Liver (tissue), 9 donors: ENCODE results near the gene EXOC7. TPM values are rescaled to one million over a fixed set of nuclear protein-coding genes. Genes with fewer than 3 reads are reported as not detected.

Experiments
- DNase-seq: peaks from one replicate; pipeline ENCODE4 v3.0.0-alpha.2; 2017; ENCODE audit warnings: low spot score
- H3K27ac ChIP-seq, 2 donors: one replicate each; pipeline ENCODE4 v1.7.0; 2013; ENCODE audit warnings: inconsistent platforms in 2 of 2, low read length in 2 of 2, control low read depth in 1 of 2, low read depth in 1 of 2, mild to moderate bottlenecking in 1 of 2
- H3K27me3 ChIP-seq, 4 donors: one replicate each; pipeline versions ENCODE4 v1.6.1 to v1.7.0; 2013; ENCODE audit warnings: low read length in 3 of 4, inconsistent platforms in 1 of 4, mild to moderate bottlenecking in 1 of 4, moderate library complexity in 1 of 4; ENCODE audit not compliant: control insufficient read depth in 4 of 4, insufficient read depth in 4 of 4
- H3K36me3 ChIP-seq, 4 donors: one replicate each; pipeline versions ENCODE4 v1.6.1 to v1.7.0; 2013; ENCODE audit warnings: low read length in 3 of 4, mild to moderate bottlenecking in 3 of 4, low read depth in 1 of 4, moderate library complexity in 1 of 4; ENCODE audit not compliant: control insufficient read depth in 4 of 4, insufficient read depth in 3 of 4
- H3K4me1 ChIP-seq, 4 donors: one replicate each; pipeline versions ENCODE4 v1.6.1 to v1.7.0; 2013; ENCODE audit warnings: low read length in 3 of 4, mild to moderate bottlenecking in 3 of 4, moderate library complexity in 1 of 4; ENCODE audit not compliant: control insufficient read depth in 4 of 4, insufficient read depth in 4 of 4
- H3K4me3 ChIP-seq, 3 donors: one replicate each; pipeline versions ENCODE4 v1.6.1 to v1.7.0; 2013; ENCODE audit warnings: low read length in 3 of 3, control low read depth in 1 of 3, low read depth in 1 of 3, mild to moderate bottlenecking in 1 of 3
- H3K9ac ChIP-seq, 2 donors: one replicate each; pipeline ENCODE4 v1.7.0; 2013; ENCODE audit warnings: low read length in 2 of 2, mild to moderate bottlenecking in 2 of 2, moderate library complexity in 2 of 2, control low read depth in 1 of 2, low read depth in 1 of 2
- H3K9me3 ChIP-seq, 4 donors: one replicate each; pipeline versions ENCODE4 v1.6.1 to v1.7.0; 2013; ENCODE audit warnings: low read length in 3 of 4; ENCODE audit not compliant: control insufficient read depth in 4 of 4
- EGR1 ChIP-seq, 2 donors: IDR thresholded peaks; 2 replicates each; pipeline ENCODE4 v1.6.1; 2016 to 2018; ENCODE audit warnings: antibody characterized with exemption in 2 of 2, low read depth in 2 of 2
- FOXA1 ChIP-seq: IDR thresholded peaks from 2 replicates; pipeline ENCODE4 v1.6.1; 2016; ENCODE audit warnings: antibody characterized with exemption
- FOXA2 ChIP-seq: IDR thresholded peaks from 2 replicates; pipeline ENCODE4 v1.6.1; 2016; ENCODE audit warnings: antibody characterized with exemption
- GABPA ChIP-seq, 2 donors: IDR thresholded peaks in 1 of 2; conservative IDR thresholded peaks in 1 of 2; 2 replicates each; pipeline ENCODE4 v1.6.1; 2016; ENCODE audit warnings: antibody characterized with exemption in 2 of 2, mild to moderate bottlenecking in 1 of 2, moderate library complexity in 1 of 2
- HNF4A ChIP-seq, 2 donors: conservative IDR thresholded peaks; 2 replicates each; pipeline ENCODE4 v1.6.1; 2016; ENCODE audit warnings: antibody characterized with exemption in 2 of 2, mild to moderate bottlenecking in 2 of 2
- HNF4G ChIP-seq: IDR thresholded peaks from 2 replicates; pipeline ENCODE4 v1.6.1; 2016; ENCODE audit warnings: antibody characterized with exemption
- JUND ChIP-seq, 2 donors: IDR thresholded peaks; 2 replicates each; pipeline ENCODE4 v1.6.1; 2016; ENCODE audit warnings: antibody characterized with exemption in 2 of 2
- NR2F2 ChIP-seq: IDR thresholded peaks from 2 replicates; pipeline ENCODE4 v1.6.1; 2016; ENCODE audit warnings: antibody characterized with exemption
- RAD21 ChIP-seq, 2 donors: IDR thresholded peaks; 2 replicates each; pipeline ENCODE4 v1.6.1; 2016; ENCODE audit warnings: antibody characterized with exemption in 2 of 2, mild to moderate bottlenecking in 2 of 2
- RXRA ChIP-seq, 2 donors: IDR thresholded peaks; 2 replicates each; pipeline ENCODE4 v1.6.1; 2017 to 2018; ENCODE audit warnings: antibody characterized with exemption in 2 of 2, mild to moderate bottlenecking in 1 of 2
- SP1 ChIP-seq: IDR thresholded peaks from 2 replicates; pipeline ENCODE4 v1.6.1; 2018; ENCODE audit warnings: antibody characterized with exemption, mild to moderate bottlenecking
- TAF1 ChIP-seq: conservative IDR thresholded peaks from 2 replicates; pipeline ENCODE4 v1.6.1; 2016; ENCODE audit warnings: antibody characterized with exemption, mild to moderate bottlenecking
- YY1 ChIP-seq: IDR thresholded peaks from 2 replicates; pipeline ENCODE4 v1.6.1; 2016; ENCODE audit warnings: antibody characterized with exemption, mild to moderate bottlenecking
- WGBS: extraction: QIAGEN DNeasy Blood & Tissue Kit; methylation state at CpG from one replicate; pipeline ENCODE4 v1.1.7; 2013; 5-methylcytosine and 5-hydroxymethylcytosine counted together
- polyA plus RNA-seq, 2 donors: library from polyadenylated mRNA; stranded (reverse) in 1 of 2; unstranded in 1 of 2; fragments of 200-250 nt in 1 of 2; fragments of >200 nt in 1 of 2; fragmentation: Nextera tagmentation in 1 of 2; extraction: Ambion mirVana in 1 of 2; gene quantifications; one replicate each; pipeline versions ENCODE4 v1.2.1 to v1.2.3, GENCODE V29; 2013 to 2015
- total RNA-seq, 2 donors: library from RNA; depleted of rRNA; stranded (reverse); fragments of >200 nt; gene quantifications; one replicate each; pipeline ENCODE4 v1.2.3, GENCODE V29; 2014
- TF ChIP-seq, protein P1 (sequence below): IDR thresholded peaks from 2 replicates; pipeline ENCODE4 v1.6.1; 2016; ENCODE audit warnings: antibody characterized with exemption
- TF ChIP-seq, protein P2 (sequence below): IDR thresholded peaks from 2 replicates; pipeline ENCODE4 v1.6.1; 2016; ENCODE audit warnings: antibody characterized with exemption, mild to moderate bottlenecking
- TF ChIP-seq, protein P3 (sequence below): fragments of 150-350 bp; IDR thresholded peaks from 2 replicates; pipeline ENCODE4 v1.5.1; 2017; ENCODE audit warnings: improper control_type of control experiment, low read depth, low read length; ENCODE audit not compliant: missing input control
- TF ChIP-seq, protein P4 (sequence below): IDR thresholded peaks from 2 replicates; pipeline ENCODE4 v1.6.1; 2016; ENCODE audit warnings: antibody characterized with exemption
- TF ChIP-seq, protein P5 (sequence below): IDR thresholded peaks from 2 replicates; pipeline ENCODE4 v1.6.1; 2016; ENCODE audit warnings: antibody characterized with exemption
- donor health status: healthy.
- donor health status: healthy.
- donor health status: healthy.
- donor health status: healthy.
- donor health status: healthy.

Gene EXOC7
- total and polyA plus RNA-seq, 4 donors: 28.0 to 64.8 (median 38.2) TPM

DNA sequence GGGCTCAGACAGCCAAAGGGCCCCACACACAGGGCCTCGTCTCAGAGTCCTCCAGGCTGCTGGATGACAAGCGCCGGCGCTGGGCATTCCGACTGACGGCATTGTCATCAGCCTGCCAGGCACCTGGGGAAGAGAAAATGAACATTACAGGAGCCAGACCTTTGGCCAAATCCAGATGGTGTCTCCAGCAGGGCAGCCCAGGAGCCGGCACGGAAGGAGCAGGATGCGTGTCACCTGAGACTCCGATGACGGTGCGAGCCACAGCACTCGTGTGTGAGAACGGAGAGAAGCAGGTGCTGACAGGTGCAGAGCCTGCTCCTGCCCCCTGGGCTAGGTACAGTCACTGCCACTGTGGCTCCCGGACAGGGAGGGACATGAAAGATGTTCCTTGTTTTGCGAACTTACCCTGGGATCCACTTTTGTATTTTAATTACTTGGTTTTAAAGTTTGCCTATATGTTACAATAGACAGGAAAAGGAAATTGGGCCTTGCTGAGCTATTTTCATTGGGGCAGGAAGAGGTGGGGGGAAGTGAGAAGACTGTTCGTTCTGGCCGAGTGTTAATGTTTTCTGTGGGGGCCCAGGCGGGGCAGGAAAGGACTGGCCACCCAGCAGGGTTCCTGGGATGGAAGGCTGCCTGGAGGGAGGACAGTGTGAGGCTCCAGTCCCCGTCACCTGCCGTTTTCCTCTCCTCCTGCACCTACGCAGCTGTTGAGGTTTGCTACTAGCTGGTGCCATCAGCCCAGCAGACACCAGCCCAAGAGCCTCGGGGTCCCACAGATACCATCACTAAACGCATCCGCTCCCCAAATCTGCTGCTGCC lies 41.9 kb upstream of the EXOC7 start:
- Histone ChIP-seq H3K9me3 (no peaks in the 10 kb centered on the region), H3K36me3 (no peaks in the 10 kb centered on the region), H3K27ac (no peak overlapping the region), H3K4me1 (peaks cover 4 to 18% (median 9%) of the 10 kb centered on the region in 4 donors), H3K4me3 (no peak overlapping the region), H3K27me3 (no peaks in the 10 kb centered on the region), H3K9ac (peak overlapping the region in 1 of 2 donors; percentile 31)
- DNase-seq: peak; percentile 28
- no peak for TF ChIP-seq FOXA1
- no peak for TF ChIP-seq HNF4A (conservative IDR thresholded peaks at IDR 0.05)
- TF ChIP-seq, protein P1, sequence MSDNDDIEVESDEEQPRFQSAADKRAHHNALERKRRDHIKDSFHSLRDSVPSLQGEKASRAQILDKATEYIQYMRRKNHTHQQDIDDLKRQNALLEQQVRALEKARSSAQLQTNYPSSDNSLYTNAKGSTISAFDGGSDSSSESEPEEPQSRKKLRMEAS: no peak
- no peak for TF ChIP-seq GABPA (IDR thresholded peaks at IDR 0.05 in 1 of 2, conservative IDR thresholded peaks at IDR 0.05 in 1 of 2)
- TF ChIP-seq, protein P2, sequence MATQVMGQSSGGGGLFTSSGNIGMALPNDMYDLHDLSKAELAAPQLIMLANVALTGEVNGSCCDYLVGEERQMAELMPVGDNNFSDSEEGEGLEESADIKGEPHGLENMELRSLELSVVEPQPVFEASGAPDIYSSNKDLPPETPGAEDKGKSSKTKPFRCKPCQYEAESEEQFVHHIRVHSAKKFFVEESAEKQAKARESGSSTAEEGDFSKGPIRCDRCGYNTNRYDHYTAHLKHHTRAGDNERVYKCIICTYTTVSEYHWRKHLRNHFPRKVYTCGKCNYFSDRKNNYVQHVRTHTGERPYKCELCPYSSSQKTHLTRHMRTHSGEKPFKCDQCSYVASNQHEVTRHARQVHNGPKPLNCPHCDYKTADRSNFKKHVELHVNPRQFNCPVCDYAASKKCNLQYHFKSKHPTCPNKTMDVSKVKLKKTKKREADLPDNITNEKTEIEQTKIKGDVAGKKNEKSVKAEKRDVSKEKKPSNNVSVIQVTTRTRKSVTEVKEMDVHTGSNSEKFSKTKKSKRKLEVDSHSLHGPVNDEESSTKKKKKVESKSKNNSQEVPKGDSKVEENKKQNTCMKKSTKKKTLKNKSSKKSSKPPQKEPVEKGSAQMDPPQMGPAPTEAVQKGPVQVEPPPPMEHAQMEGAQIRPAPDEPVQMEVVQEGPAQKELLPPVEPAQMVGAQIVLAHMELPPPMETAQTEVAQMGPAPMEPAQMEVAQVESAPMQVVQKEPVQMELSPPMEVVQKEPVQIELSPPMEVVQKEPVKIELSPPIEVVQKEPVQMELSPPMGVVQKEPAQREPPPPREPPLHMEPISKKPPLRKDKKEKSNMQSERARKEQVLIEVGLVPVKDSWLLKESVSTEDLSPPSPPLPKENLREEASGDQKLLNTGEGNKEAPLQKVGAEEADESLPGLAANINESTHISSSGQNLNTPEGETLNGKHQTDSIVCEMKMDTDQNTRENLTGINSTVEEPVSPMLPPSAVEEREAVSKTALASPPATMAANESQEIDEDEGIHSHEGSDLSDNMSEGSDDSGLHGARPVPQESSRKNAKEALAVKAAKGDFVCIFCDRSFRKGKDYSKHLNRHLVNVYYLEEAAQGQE: no peak
- no peak for TF ChIP-seq RXRA (IDR thresholded peaks at IDR 0.05)
- TF ChIP-seq FOXA2: no peak
- no peak for TF ChIP-seq RAD21 (IDR thresholded peaks at IDR 0.05)
- TF ChIP-seq, protein P3, sequence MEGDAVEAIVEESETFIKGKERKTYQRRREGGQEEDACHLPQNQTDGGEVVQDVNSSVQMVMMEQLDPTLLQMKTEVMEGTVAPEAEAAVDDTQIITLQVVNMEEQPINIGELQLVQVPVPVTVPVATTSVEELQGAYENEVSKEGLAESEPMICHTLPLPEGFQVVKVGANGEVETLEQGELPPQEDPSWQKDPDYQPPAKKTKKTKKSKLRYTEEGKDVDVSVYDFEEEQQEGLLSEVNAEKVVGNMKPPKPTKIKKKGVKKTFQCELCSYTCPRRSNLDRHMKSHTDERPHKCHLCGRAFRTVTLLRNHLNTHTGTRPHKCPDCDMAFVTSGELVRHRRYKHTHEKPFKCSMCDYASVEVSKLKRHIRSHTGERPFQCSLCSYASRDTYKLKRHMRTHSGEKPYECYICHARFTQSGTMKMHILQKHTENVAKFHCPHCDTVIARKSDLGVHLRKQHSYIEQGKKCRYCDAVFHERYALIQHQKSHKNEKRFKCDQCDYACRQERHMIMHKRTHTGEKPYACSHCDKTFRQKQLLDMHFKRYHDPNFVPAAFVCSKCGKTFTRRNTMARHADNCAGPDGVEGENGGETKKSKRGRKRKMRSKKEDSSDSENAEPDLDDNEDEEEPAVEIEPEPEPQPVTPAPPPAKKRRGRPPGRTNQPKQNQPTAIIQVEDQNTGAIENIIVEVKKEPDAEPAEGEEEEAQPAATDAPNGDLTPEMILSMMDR: no peak
- TF ChIP-seq, protein P4, sequence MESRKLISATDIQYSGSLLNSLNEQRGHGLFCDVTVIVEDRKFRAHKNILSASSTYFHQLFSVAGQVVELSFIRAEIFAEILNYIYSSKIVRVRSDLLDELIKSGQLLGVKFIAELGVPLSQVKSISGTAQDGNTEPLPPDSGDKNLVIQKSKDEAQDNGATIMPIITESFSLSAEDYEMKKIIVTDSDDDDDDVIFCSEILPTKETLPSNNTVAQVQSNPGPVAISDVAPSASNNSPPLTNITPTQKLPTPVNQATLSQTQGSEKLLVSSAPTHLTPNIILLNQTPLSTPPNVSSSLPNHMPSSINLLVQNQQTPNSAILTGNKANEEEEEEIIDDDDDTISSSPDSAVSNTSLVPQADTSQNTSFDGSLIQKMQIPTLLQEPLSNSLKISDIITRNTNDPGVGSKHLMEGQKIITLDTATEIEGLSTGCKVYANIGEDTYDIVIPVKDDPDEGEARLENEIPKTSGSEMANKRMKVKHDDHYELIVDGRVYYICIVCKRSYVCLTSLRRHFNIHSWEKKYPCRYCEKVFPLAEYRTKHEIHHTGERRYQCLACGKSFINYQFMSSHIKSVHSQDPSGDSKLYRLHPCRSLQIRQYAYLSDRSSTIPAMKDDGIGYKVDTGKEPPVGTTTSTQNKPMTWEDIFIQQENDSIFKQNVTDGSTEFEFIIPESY: no peak
- TF ChIP-seq NR2F2: no peak
- TF ChIP-seq TAF1: no peak
- TF ChIP-seq SP1: no peak
- TF ChIP-seq, protein P5, sequence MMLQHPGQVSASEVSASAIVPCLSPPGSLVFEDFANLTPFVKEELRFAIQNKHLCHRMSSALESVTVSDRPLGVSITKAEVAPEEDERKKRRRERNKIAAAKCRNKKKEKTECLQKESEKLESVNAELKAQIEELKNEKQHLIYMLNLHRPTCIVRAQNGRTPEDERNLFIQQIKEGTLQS: no peak
- no peak for TF ChIP-seq JUND (IDR thresholded peaks at IDR 0.05)
- TF ChIP-seq HNF4G: no peak
- no peak for TF ChIP-seq YY1
- no peak for TF ChIP-seq EGR1 (IDR thresholded peaks at IDR 0.05; ENCODE audit: low read depth in 2 of 2)
- 81% methylated on average over 25 of the region's 25 CpGs for WGBS
